Chondrocyte (in vitro differentiated cells): ENCODE data around the gene SERPINE1. TPM values are rescaled to one million over a fixed set of nuclear protein-coding genes. Genes with fewer than 3 reads are reported as not detected.
"Not testable (repeated sequence)": the region's sequence is repeated elsewhere in the genome, so short reads cannot be mapped to it uniquely, and the experiment has no call there.

Source experiments
- DNase-seq: peaks from one replicate; pipeline ENCODE4 v3.0.0; 2021; ENCODE audit warnings: mixed read lengths, low spot score
- H3K27ac Mint-ChIP-seq: one replicate; pipeline ENCODE4 v1.8.0; 2021; ENCODE audit warnings: mild to moderate bottlenecking, moderate library complexity, mixed read lengths; ENCODE audit not compliant: unreplicated experiment
- H3K27me3 Mint-ChIP-seq: 2 replicates; pipeline ENCODE4 v1.8.0; 2021; ENCODE audit warnings: low read depth, mixed read lengths
- H3K36me3 Mint-ChIP-seq: 2 replicates; pipeline ENCODE4 v1.8.0; 2021; ENCODE audit warnings: low read depth, mixed read lengths
- H3K4me1 Mint-ChIP-seq: 2 replicates; pipeline ENCODE4 v1.8.0; 2021; ENCODE audit warnings: low read depth, mild to moderate bottlenecking, mixed read lengths
- H3K4me3 Mint-ChIP-seq: one replicate; pipeline ENCODE4 v1.8.0; 2021; ENCODE audit warnings: mild to moderate bottlenecking, moderate library complexity, mixed read lengths; ENCODE audit not compliant: unreplicated experiment
- H3K9me3 Mint-ChIP-seq: 2 replicates; pipeline ENCODE4 v1.8.0; 2021; ENCODE audit warnings: low read depth, mixed read lengths
- CTCF ChIP-seq: fragments of 200-600 bp; sonication (generic); IDR thresholded peaks from 2 replicates; pipeline ENCODE4 v1.5.0; 2021; ENCODE audit warnings: antibody characterized with exemption, mild to moderate bottlenecking, moderate library complexity
- total RNA-seq: library from RNA; stranded (reverse); gene quantifications from 3 replicates; pipeline ENCODE4 v1.2.1, GENCODE V29; 2021

Gene SERPINE1
- total RNA-seq, 1 donor from 2014 or later: 1,180 TPM

GRCh38 chr7:101097561-101097960 lies 29.3 kb upstream of the SERPINE1 start:
- no peak for DNase-seq
- Mint-ChIP-seq H3K27ac (peak overlapping the region; percentile 52), H3K4me3 (no peak overlapping the region), H3K9me3 (no peaks in the 10 kb centered on the region), H3K4me1 (peaks cover 82% of the 10 kb centered on the region), H3K27me3 (no peaks in the 10 kb centered on the region), H3K36me3 (no peaks in the 10 kb centered on the region)
- TF ChIP-seq CTCF: no peak

GRCh38 chr7:101099969-101100781 lies 26.7 kb upstream of the SERPINE1 start:
- peaks cover 82% of the 10 kb centered on the region for H3K4me1 Mint-ChIP-seq
- peak; percentile 98 for DNase-seq
- TF ChIP-seq CTCF: no peak
- no peaks in the 10 kb centered on the region for H3K27me3 Mint-ChIP-seq
- no peaks in the 10 kb centered on the region for H3K9me3 Mint-ChIP-seq
- H3K4me3 Mint-ChIP-seq: peak overlapping the region; percentile 35
- no peaks in the 10 kb centered on the region for H3K36me3 Mint-ChIP-seq
- H3K27ac Mint-ChIP-seq: peak overlapping the region; percentile 99

- Mint-ChIP-seq H3K27ac (peak overlapping the region; percentile 99), H3K4me1 (peaks cover 75% of the 10 kb centered on the region)
- no peak for TF ChIP-seq CTCF
These were observed 25.8 kb upstream of the SERPINE1 start for GRCh38 chr7:101100858-101101847.

GRCh38 chr7:101102026-101102425 lies 24.9 kb upstream of the SERPINE1 start:
- TF ChIP-seq CTCF: no peak

More at GRCh38 chr7:101100858-101101847, 25.8 kb upstream of the SERPINE1 start:
- H3K4me3 Mint-ChIP-seq: no peak overlapping the region
- H3K27me3 Mint-ChIP-seq: no peaks in the 10 kb centered on the region
- no peak for DNase-seq
- H3K36me3 Mint-ChIP-seq: no peaks in the 10 kb centered on the region
- no peaks in the 10 kb centered on the region for H3K9me3 Mint-ChIP-seq

GRCh38 chr7:101103701-101104100 lies 23.2 kb upstream of the SERPINE1 start:
- H3K4me3 Mint-ChIP-seq, DNase-seq, H3K9me3 Mint-ChIP-seq, H3K27me3 Mint-ChIP-seq, H3K36me3 Mint-ChIP-seq: not testable (repeated sequence)
- Mint-ChIP-seq H3K27ac (peak overlapping the region; percentile 59), H3K4me1 (peaks cover 68% of the 10 kb centered on the region)

More at GRCh38 chr7:101102026-101102425, 24.9 kb upstream of the SERPINE1 start:
- no peak for DNase-seq
- Mint-ChIP-seq H3K4me1 (peaks cover 69% of the 10 kb centered on the region), H3K27me3 (no peaks in the 10 kb centered on the region), H3K36me3 (no peaks in the 10 kb centered on the region), H3K4me3 (no peak overlapping the region), H3K9me3 (no peaks in the 10 kb centered on the region), H3K27ac (peak overlapping the region; percentile 99)
